NCI-H1105 (cell line): ENCODE results near the gene RPAP2.
"Not testable (repeated sequence)": the region's sequence is repeated elsewhere in the genome, so short reads cannot be mapped to it uniquely, and the experiment has no call there.

Experiments
- DNase-seq: peaks from one replicate; lab custom pipeline; 2025; lab: John Stamatoyannopoulos, UW

The RPAP2 gene

DNA sequence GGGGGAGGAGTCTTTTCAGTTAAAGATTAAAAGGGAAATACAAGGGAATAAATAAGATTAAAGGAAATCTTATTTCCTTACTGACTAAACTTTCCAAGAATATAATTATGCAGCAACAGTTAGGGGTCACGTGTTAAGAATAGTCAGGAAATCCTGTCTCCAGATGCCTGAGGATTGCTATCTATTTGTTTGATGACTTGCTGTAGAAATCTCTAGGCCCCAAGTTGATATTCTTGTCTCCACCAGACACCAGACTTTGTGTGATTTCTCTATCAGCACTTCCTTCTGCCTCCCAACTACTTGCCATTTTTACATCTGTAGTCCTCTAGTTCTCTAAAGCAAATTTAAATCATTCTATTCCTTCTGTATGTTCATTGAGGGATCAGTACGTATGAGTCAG, 77.5 kb downstream of the RPAP2 start:
- no peak for DNase-seq

DNA sequence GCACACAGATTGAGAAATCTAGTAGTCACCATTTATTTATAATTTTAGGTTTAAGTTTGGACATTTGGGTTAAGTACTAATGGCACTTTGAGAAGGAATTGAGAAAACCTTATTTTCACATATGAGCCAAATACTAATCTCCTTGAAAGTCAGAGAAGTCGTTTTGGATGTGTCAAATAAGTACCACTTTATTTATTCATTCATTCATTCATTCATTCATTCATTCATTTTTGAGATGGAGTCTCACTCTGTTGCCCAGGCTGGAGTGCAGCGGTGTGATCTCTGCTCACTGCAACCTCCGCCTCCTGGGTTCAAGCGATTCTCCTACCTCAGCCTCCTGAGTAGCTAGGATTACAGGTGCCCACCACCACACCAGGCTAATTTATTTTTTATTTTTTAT, 79.1 kb downstream of the RPAP2 start:
- not testable (repeated sequence) for DNase-seq

GRCh38 chr1:92380867-92381266, 82.0 kb downstream of the RPAP2 start:
- no peak for DNase-seq

GRCh38 chr1:92393966-92394365, 95.1 kb downstream of the RPAP2 start:
- not testable (repeated sequence) for DNase-seq

- no peak for DNase-seq
Measured at GRCh38 chr1:92398519-92398918, 99.7 kb downstream of the RPAP2 start.

- DNase-seq = no peak
Measured at GRCh38 chr1:92399076-92399475, 100.2 kb downstream of the RPAP2 start.

DNA sequence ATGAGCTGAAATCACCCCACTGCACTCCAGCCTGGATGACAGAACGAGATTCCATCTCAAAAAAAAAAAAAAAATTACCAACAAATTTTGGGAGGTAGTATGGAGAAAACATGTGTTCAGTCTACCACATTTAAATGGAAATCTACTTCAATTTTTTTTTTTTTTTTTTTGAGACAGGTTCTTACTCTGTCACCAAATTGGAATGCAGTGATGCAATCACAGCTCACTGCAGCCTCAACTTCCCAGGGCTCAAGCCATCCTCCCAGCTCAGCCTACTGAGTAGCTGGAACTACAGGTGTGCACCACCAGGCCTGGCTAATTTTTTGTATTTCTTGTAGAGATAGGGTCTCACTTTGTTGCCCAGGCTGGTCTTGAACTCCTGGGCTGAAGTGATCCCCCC, 105.8 kb downstream of the RPAP2 start:
- DNase-seq = no peak

GRCh38 chr1:92408825-92409224, 110.0 kb downstream of the RPAP2 start:
- DNase-seq = no peak

- no peak for DNase-seq
Measured at GRCh38 chr1:92409946-92410549, 111.2 kb downstream of the RPAP2 start.

GRCh38 chr1:92410706-92411105, 111.8 kb downstream of the RPAP2 start:
- DNase-seq = no peak

DNA sequence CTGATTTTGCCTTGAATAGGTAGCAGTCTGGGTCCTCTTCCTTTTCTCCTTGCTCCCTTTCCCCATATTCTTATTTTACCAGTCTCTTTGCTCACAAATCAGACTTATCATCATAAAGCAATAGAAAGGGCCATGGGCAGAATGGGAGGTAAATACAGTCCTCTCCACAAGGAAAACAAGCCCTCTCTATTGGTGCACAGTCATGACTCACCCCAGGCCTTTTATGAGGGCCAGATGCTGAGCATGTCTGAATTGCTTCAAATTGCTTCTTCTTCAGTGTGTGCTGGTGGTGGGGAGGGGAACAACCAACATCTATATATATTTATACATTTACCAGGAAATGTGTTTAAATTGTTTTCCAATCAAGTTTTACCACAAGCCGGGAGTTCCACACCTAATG, 112.7 kb downstream of the RPAP2 start:
- DNase-seq = no peak

DNA sequence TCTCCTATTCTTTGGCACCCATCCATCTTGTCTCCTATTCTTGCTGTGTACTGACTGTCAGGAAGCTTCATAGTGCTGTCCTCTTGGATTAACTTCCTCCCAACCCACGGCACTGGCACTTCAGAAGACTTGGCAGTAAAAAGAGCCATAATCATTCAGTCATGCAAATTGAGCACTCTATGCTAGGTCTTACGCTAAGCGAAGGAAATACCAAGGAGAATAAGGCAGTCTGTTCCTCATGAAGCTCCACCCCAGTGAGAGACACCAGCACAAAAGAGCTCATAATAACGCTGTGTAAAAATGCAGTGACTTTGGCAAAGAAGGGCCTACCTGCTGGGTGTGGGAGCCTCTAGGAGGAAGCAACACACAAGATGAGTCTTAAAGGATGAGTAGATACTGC, 120.8 kb downstream of the RPAP2 start:
- no peak for DNase-seq

GRCh38 chr1:92424381-92424780, 125.5 kb downstream of the RPAP2 start:
- no peak for DNase-seq

DNA sequence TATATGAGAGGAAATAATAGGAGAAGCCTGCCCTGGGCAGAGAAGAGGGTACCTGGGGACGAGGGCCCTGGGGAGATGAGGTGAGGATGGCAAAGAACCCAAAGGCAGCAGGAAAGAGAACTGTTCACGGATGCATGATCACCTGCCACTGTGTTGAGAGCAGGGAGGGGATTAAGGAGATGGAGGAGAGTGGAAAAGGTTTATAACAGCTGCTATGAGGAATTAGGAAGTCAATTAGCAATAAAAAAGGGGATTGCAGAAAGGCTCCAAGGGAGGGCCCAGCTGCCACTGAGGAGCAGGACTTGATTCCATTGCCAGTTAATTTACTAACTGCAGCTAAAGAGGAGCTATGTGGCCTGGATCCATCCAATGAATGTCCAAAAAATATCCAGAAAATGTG, 126.8 kb downstream of the RPAP2 start:
- no peak for DNase-seq

DNA sequence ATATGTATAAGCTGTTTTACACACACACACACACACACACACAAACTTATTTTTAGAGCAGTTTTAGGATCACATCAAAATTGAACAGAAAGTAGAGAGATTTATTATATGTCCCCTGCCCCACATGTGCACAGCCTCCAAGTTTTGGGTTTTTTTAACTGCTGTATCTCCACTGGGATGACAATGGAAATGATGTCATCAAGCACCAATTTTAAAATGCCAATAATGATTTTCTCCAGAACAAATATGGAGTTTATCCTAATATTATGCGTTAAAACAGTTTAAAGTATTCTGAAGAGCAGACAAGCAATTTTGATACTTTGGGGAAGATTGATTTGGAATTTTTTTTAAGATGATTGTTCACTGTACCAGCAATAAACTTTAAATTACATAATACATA, 131.2 kb downstream of the RPAP2 start:
- DNase-seq = no peak

- not testable (repeated sequence) for DNase-seq
Measured at GRCh38 chr1:92434572-92434971, 135.7 kb downstream of the RPAP2 start.

DNA sequence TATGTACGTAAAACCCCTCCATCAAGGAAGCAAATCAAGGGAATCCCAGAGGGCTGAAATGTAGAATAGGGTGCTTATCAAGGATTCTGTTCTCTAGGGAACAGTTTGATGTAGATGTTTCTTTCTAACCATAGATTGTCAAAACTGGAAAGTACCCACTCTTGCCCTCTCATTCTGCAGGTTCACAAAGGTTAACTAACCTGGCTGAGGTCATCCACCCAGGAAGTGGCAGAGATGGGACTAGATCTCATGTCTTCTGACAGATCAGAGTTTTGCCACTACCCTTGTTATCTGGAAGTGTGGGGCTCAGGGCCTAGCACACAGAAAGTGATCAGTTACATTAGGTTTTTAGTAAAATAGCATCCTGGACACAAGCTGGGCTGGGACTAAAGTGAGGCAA, 140.4 kb downstream of the RPAP2 start:
- no peak for DNase-seq

DNA sequence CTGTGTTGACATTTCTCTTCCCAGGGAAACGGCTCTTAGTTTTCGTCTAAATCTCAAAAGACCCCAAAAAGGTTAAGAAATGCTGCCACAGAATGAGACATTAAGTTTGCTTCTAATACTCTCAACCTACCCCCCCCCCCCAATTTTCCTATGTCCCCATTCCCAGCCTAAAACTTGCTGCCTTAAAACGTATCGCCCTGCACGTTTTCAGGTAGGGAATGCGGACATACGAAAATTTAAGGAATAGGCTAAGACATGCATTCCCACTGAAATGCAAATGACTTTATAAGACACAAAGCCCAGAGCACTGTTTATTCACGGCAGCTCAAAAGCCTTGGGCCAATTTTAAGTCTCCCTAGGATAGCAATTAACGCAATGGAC, 142.4 kb downstream of the RPAP2 start:
- DNase-seq = no peak

DNA sequence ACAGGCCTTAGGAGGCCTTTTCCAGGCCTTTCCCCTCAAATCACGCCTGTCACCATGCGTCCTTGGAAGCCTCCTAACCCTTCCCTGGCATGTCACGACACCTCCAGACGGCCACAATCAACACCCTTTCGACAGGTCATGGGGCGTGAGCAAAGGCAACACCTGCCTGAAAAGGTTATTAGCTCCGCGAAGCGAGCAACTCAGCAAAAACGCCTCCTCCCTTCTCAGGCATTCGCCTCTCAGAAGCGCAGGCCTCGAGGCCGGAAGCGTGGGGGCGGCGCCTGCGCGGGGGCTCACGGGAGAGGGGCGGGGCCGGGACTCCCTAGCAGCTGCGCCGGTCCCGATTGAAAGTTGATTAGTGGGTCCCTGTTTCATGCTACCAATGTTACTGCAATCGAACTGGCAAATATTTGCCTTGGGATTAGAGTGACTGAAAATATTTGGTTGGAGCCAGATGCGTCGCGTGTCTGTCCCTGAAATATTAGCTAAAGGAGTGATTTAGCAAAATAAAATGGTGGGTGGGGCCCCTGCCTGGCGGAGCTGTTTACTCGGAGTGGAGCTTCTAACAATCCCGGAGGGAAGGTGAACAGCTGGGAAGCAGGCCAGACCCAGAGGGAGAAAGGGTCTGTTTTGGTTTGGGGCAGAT, 143.0 kb downstream of the RPAP2 start:
- no peak for DNase-seq

DNA sequence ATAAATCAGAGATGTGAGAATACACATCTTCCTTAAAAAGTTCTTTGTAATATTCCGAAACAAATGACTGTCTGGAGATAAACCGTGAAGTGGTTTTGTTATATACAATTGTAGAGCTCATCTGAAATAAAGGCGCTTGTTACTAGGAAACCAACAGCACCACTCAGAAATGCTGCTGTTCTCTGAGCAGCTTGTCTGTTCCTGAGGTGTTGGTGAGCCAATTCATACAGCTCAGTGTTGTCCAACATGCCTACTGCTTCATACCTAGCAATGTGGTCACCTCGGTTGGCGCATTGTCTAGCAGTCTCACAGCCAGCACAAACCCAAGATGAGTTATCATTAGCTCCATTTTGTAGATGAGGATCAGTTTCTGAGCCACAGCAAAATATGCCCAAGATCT, 143.5 kb downstream of the RPAP2 start:
- DNase-seq = no peak

DNA sequence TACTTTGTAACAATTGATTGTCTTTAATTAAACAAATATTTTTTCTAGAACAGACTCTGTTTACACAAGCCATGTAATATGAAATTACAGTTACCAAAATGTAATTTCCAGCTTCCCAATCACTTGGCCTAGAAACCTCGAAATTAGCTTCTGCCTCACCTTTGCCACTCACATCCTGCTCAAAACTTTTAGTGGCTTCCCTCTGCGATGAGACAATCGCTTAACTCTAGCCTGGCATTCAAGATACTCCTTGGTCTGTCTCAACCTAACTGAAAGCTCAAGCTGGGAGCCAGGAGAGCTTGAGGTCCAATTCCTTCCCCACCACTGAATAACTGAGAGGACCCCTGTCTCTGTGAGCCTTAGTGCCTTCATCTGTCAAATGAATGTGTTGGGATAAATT, 145.0 kb downstream of the RPAP2 start:
- DNase-seq = no peak

- no peak for DNase-seq
Measured at GRCh38 chr1:92444351-92444750, 145.5 kb downstream of the RPAP2 start.

- no peak for DNase-seq
Measured at GRCh38 chr1:92445865-92446264, 147.0 kb downstream of the RPAP2 start.

- DNase-seq = no peak
Measured at GRCh38 chr1:92446546-92446945, 147.7 kb downstream of the RPAP2 start.
